ENCODE results near the gene PPP1R3G. TPM values are rescaled to one million over a fixed set of nuclear protein-coding genes. Genes with fewer than 3 reads are reported as not detected.

Gene PPP1R3G
- total RNA-seq, 1 donor from 2014 or later = not detected

- Mint-ChIP-seq H3K36me3 (ENCODE audit: low read depth) (no peaks in the 10 kb centered on the region), H3K27ac (no peak overlapping the region), H3K4me1 (ENCODE audit: low read depth) (no peaks in the 10 kb centered on the region), H3K9me3 (no peaks in the 10 kb centered on the region), H3K27me3 (ENCODE audit: insufficient read depth) (peaks cover 42% of the 10 kb centered on the region), H3K4me3 (no peak overlapping the region)
- DNase-seq (ENCODE audit: low spot score) = no peak
- intact Hi-C loops (cut with micrococcal nuclease) = loop anchor here (10.0 kb wide), 1 partner anchor 915 kb away; the partner anchor contains the start of gene NRN1
These were observed 4.6 kb downstream of the PPP1R3G start for GRCh38 chr6:5089481-5090438.

- no peaks in the 10 kb centered on the region for H3K4me1 Mint-ChIP-seq (ENCODE audit: low read depth)
- no peaks in the 10 kb centered on the region for H3K9me3 Mint-ChIP-seq
- no peak overlapping the region for H3K4me3 Mint-ChIP-seq
- H3K27ac Mint-ChIP-seq = no peak overlapping the region
- DNase-seq (ENCODE audit: low spot score) = no peak
- intact Hi-C loops (cut with micrococcal nuclease) = no loop called here
- H3K36me3 Mint-ChIP-seq (ENCODE audit: low read depth) = no peaks in the 10 kb centered on the region
- H3K27me3 Mint-ChIP-seq (ENCODE audit: insufficient read depth) = peaks cover 41% of the 10 kb centered on the region
These were observed 5.5 kb downstream of the PPP1R3G start for GRCh38 chr6:5090603-5091002.

- H3K9me3 Mint-ChIP-seq = no peaks in the 10 kb centered on the region
- intact Hi-C loops (cut with micrococcal nuclease) = no loop called here
- no peaks in the 10 kb centered on the region for H3K36me3 Mint-ChIP-seq (ENCODE audit: low read depth)
- no peak overlapping the region for H3K27ac Mint-ChIP-seq
- DNase-seq (ENCODE audit: low spot score) = no peak
- no peak overlapping the region for H3K4me3 Mint-ChIP-seq
- peaks cover 41% of the 10 kb centered on the region for H3K27me3 Mint-ChIP-seq (ENCODE audit: insufficient read depth)
- no peaks in the 10 kb centered on the region for H3K4me1 Mint-ChIP-seq (ENCODE audit: low read depth)
These were observed 6.3 kb downstream of the PPP1R3G start for GRCh38 chr6:5091210-5092069.

- Mint-ChIP-seq H3K4me1 (ENCODE audit: low read depth) (no peaks in the 10 kb centered on the region), H3K27ac (no peak overlapping the region)
These were observed 8.3 kb downstream of the PPP1R3G start for GRCh38 chr6:5093231-5094015.

GRCh38 chr6:5094327-5094726 lies 9.2 kb downstream of the PPP1R3G start:
- H3K27ac Mint-ChIP-seq = no peak overlapping the region
- no peaks in the 10 kb centered on the region for H3K36me3 Mint-ChIP-seq (ENCODE audit: low read depth)
- H3K9me3 Mint-ChIP-seq = no peaks in the 10 kb centered on the region
- H3K27me3 Mint-ChIP-seq (ENCODE audit: insufficient read depth) = peaks cover 31% of the 10 kb centered on the region
- H3K4me3 Mint-ChIP-seq = no peak overlapping the region
- H3K4me1 Mint-ChIP-seq (ENCODE audit: low read depth) = no peaks in the 10 kb centered on the region
- DNase-seq (ENCODE audit: low spot score) = no peak
- intact Hi-C loops (cut with micrococcal nuclease) = no loop called here

More at GRCh38 chr6:5093231-5094015, 8.3 kb downstream of the PPP1R3G start:
- Mint-ChIP-seq H3K4me3 (no peak overlapping the region), H3K9me3 (no peaks in the 10 kb centered on the region), H3K27me3 (ENCODE audit: insufficient read depth) (peaks cover 36% of the 10 kb centered on the region), H3K36me3 (ENCODE audit: low read depth) (no peaks in the 10 kb centered on the region)
- no peak for DNase-seq (ENCODE audit: low spot score)
- intact Hi-C loops (cut with micrococcal nuclease) = no loop called here

- intact Hi-C loops (cut with micrococcal nuclease) = no loop called here
- Mint-ChIP-seq H3K36me3 (ENCODE audit: low read depth) (no peaks in the 10 kb centered on the region), H3K9me3 (no peaks in the 10 kb centered on the region), H3K4me1 (ENCODE audit: low read depth) (no peaks in the 10 kb centered on the region), H3K4me3 (no peak overlapping the region), H3K27me3 (ENCODE audit: insufficient read depth) (peaks cover 23% of the 10 kb centered on the region), H3K27ac (no peak overlapping the region)
- no peak for DNase-seq (ENCODE audit: low spot score)
These were observed 10.1 kb downstream of the PPP1R3G start for GRCh38 chr6:5095236-5095635.

GRCh38 chr6:5096482-5096881 lies 11.3 kb downstream of the PPP1R3G start:
- H3K9me3 Mint-ChIP-seq = no peaks in the 10 kb centered on the region
- DNase-seq (ENCODE audit: low spot score) = no peak
- intact Hi-C loops (cut with micrococcal nuclease) = no loop called here
- peaks cover 15% of the 10 kb centered on the region for H3K27me3 Mint-ChIP-seq (ENCODE audit: insufficient read depth)
- no peaks in the 10 kb centered on the region for H3K4me1 Mint-ChIP-seq (ENCODE audit: low read depth)
- H3K36me3 Mint-ChIP-seq (ENCODE audit: low read depth) = no peaks in the 10 kb centered on the region
- H3K4me3 Mint-ChIP-seq = no peak overlapping the region
- no peak overlapping the region for H3K27ac Mint-ChIP-seq

GRCh38 chr6:5098501-5099270 lies 13.5 kb downstream of the PPP1R3G start:
- H3K27ac Mint-ChIP-seq = no peak overlapping the region
- no peaks in the 10 kb centered on the region for H3K9me3 Mint-ChIP-seq
- no peak for DNase-seq (ENCODE audit: low spot score)
- peaks cover 5% of the 10 kb centered on the region for H3K27me3 Mint-ChIP-seq (ENCODE audit: insufficient read depth)
- H3K4me3 Mint-ChIP-seq = no peak overlapping the region
- intact Hi-C loops (cut with micrococcal nuclease) = no loop called here
- H3K4me1 Mint-ChIP-seq (ENCODE audit: low read depth) = peaks cover 10% of the 10 kb centered on the region
- H3K36me3 Mint-ChIP-seq (ENCODE audit: low read depth) = no peaks in the 10 kb centered on the region

- no peak overlapping the region for H3K4me3 Mint-ChIP-seq
- peaks cover 10% of the 10 kb centered on the region for H3K4me1 Mint-ChIP-seq (ENCODE audit: low read depth)
- H3K27ac Mint-ChIP-seq = no peak overlapping the region
- H3K36me3 Mint-ChIP-seq (ENCODE audit: low read depth) = no peaks in the 10 kb centered on the region
- H3K27me3 Mint-ChIP-seq (ENCODE audit: insufficient read depth) = peaks cover 2% of the 10 kb centered on the region
- DNase-seq (ENCODE audit: low spot score) = no peak
- intact Hi-C loops (cut with micrococcal nuclease) = no loop called here
- no peaks in the 10 kb centered on the region for H3K9me3 Mint-ChIP-seq
These were observed 14.4 kb downstream of the PPP1R3G start for GRCh38 chr6:5099537-5099936.

- peaks cover 10% of the 10 kb centered on the region for H3K4me1 Mint-ChIP-seq (ENCODE audit: low read depth)
- H3K36me3 Mint-ChIP-seq (ENCODE audit: low read depth) = no peaks in the 10 kb centered on the region
- no peak overlapping the region for H3K4me3 Mint-ChIP-seq
- peaks cover 2% of the 10 kb centered on the region for H3K27me3 Mint-ChIP-seq (ENCODE audit: insufficient read depth)
- intact Hi-C loops (cut with micrococcal nuclease) = no loop called here
- no peaks in the 10 kb centered on the region for H3K9me3 Mint-ChIP-seq
- no peak for DNase-seq (ENCODE audit: low spot score)
- no peak overlapping the region for H3K27ac Mint-ChIP-seq
These were observed 15.7 kb downstream of the PPP1R3G start for GRCh38 chr6:5100806-5101205.

GRCh38 chr6:5102267-5102970 lies 17.3 kb downstream of the PPP1R3G start:
- DNase-seq (ENCODE audit: low spot score) = no peak
- Mint-ChIP-seq H3K9me3 (no peaks in the 10 kb centered on the region), H3K4me3 (no peak overlapping the region), H3K27me3 (ENCODE audit: insufficient read depth) (no peaks in the 10 kb centered on the region), H3K4me1 (ENCODE audit: low read depth) (peaks cover 10% of the 10 kb centered on the region), H3K36me3 (ENCODE audit: low read depth) (no peaks in the 10 kb centered on the region), H3K27ac (no peak overlapping the region)
- intact Hi-C loops (cut with micrococcal nuclease) = no loop called here

All from activated T-helper 1 cell treated with anti-CD3 and anti-CD28 coated beads, Interleukin-12 subunit alpha, Interleukin-12 subunit beta, Interleukin-2, Interleukin-4 antibody, amounts not matched to agents 30 ng/mL and 10 ng/mL and 1 ng/mL, durations not matched to agents 14 hours and 24 hours and 36 hours (primary cell).